Right lobe of liver (tissue), 4 donors: Measurements from ENCODE around the gene MUC5AC.

Experiments used
- CTCF ChIP-seq, 4 donors: fragments of 200-600 bp in 3 of 4; fragments of 450-650 bp in 1 of 4; IDR thresholded peaks; one replicate each; pipeline versions ENCODE4 v1.5.1 to v1.8.0; 2016 to 2022; ENCODE audit warnings: antibody characterized with exemption in 4 of 4, mild to moderate bottlenecking in 2 of 4
- POLR2A ChIP-seq: fragments of 450-650 bp; IDR thresholded peaks from one replicate; pipeline ENCODE4 v1.6.1; 2017; ENCODE audit warnings: antibody characterized with exemption, mild to moderate bottlenecking
- donor health status: DM: no; HTN: no; CAD: no.
- donor health status: DM: no; HTN: no; CAD: no.
- donor health status: DM: no; HTN: yes; CAD: no.

DNA sequence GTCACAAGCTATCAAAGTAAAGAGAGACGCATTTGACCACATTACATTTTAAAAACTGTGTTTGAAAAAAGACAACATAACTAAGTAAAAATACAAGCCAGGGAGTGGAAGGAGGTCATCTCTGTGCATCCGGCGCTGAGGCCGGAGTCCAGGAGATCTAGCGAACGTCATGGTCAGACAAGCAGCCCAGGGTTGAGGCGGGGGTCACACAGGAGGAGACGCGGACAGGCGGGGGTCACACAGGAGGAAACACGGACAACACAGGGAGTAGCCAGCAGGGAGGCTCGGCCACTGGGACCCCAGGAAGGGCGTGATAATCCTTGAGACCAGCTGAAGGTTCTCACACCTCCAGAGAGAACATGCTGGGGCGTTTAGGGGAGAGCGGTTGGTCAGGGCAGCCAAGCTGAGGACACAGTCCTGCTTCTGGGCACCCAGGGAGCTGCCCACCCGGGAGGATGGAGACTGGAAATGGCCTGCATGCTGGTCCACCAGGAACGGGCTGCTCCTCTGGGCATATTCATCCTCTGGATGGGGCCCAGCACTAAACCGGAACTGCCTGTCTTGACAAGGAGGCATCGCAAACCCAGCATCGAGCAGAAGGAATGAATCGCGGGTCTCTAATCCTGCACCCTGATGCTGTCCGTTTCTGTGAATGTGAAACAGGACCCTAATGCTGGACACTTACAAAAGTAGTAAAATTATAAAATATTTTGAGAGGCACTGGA lies 40.9 kb upstream of the MUC5AC start:
- TF ChIP-seq POLR2A = no peak
- no peak for TF ChIP-seq CTCF (IDR thresholded peaks at IDR 0.05)
